ENCODE measurements around the gene PVR. TPM values are rescaled to one million over a fixed set of nuclear protein-coding genes. Genes with fewer than 3 reads are reported as not detected.

PVR gene
- total and polyA plus RNA-seq, 10 of the 15 experiments (the other 5 are each of a cell fraction or from before 2014, with no cell fraction given), result 0.07 to 4.0 (median 1.9) TPM

- H3K9ac ChIP-seq (ENCODE audit: control insufficient read depth, insufficient read depth, low read length), result no peak overlapping the region
- no peaks in the 10 kb centered on the region for H3K79me2 ChIP-seq (ENCODE audit: control insufficient read depth, insufficient read depth, low read length)
- RAD21 ChIA-PET (ENCODE audit: unreplicated experiment), result no interaction called here
- H3K27me3 ChIP-seq (replicated peaks in 1 of 2; ENCODE audit: control insufficient read depth in 2 of 2, insufficient read depth in 2 of 2, low read length in 1 of 2), result no peaks in the 10 kb centered on the region
- no peak for FAIRE-seq
- no peaks in the 10 kb centered on the region for H4K20me1 ChIP-seq (ENCODE audit: control insufficient read depth, insufficient read depth)
- POLR2A ChIA-PET, result no interaction called here
- no peak for DNase-seq (ENCODE audit: low read depth, low spot score)
- no peaks in the 10 kb centered on the region for H3K9me3 ChIP-seq (replicated peaks; ENCODE audit: control insufficient read depth, insufficient read depth, low read length)
- H2AFZ ChIP-seq (ENCODE audit: control insufficient read depth, low read depth, low read length), result no peak overlapping the region
- no TSS peak for BruUV-seq (replicated peaks)
- no peak overlapping the region for H3K27ac ChIP-seq (ENCODE audit: control insufficient read depth, insufficient read depth)
- no peak for TF ChIP-seq CBFB (IDR thresholded peaks at IDR 0.05; ENCODE audit: low read depth)
- TF ChIP-seq YBX1 (IDR thresholded peaks at IDR 0.05), result no peak
- no peak for TF ChIP-seq RB1 (IDR thresholded peaks at IDR 0.05; ENCODE audit: borderline replicate concordance)
- TF ChIP-seq TAF1 (IDR thresholded peaks at IDR 0.05; ENCODE audit: borderline replicate concordance, low read depth, low read length), result no peak
- TF ChIP-seq NRF1 (conservative IDR thresholded peaks at IDR 0.05; ENCODE audit: low read depth, low read length), result no peak
- TF ChIP-seq TCF12 (IDR thresholded peaks at IDR 0.05; ENCODE audit: low read depth, low read length), result no peak
- TF ChIP-seq ZNF622 (IDR thresholded peaks at IDR 0.05), result no peak
- no peak for TF ChIP-seq KAT2A (conservative IDR thresholded peaks at IDR 0.05; ENCODE audit: control insufficient read depth, low read depth, low read length)
- TF ChIP-seq NFIC (IDR thresholded peaks at IDR 0.05; ENCODE audit: low read depth, low read length), result no peak
- TF ChIP-seq CEBPB (IDR thresholded peaks at IDR 0.05; ENCODE audit: borderline replicate concordance in 1 of 2, low read depth in 2 of 2, low read length in 2 of 2), result no peak
- no peak for TF ChIP-seq ZBTB11 (CRISPR knock-in tag; IDR thresholded peaks at IDR 0.05)
- TF ChIP-seq, protein P1, sequence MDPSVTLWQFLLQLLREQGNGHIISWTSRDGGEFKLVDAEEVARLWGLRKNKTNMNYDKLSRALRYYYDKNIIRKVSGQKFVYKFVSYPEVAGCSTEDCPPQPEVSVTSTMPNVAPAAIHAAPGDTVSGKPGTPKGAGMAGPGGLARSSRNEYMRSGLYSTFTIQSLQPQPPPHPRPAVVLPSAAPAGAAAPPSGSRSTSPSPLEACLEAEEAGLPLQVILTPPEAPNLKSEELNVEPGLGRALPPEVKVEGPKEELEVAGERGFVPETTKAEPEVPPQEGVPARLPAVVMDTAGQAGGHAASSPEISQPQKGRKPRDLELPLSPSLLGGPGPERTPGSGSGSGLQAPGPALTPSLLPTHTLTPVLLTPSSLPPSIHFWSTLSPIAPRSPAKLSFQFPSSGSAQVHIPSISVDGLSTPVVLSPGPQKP (IDR thresholded peaks at IDR 0.05; ENCODE audit: low read depth, low read length), result no peak
- 22% methylated on average over 3 of the region's 3 CpGs for WGBS (ENCODE audit: insufficient coverage, insufficient replicate concordance, low lambda C conversion rate, missing lambda C conversion rate)
- no peak for ATAC-seq
- CTCF ChIA-PET, result interaction anchor here (0.6 to 2.5 kb wide), 5 partner anchors 19 to 182 kb away, joined by 3 to 6 read pairs (median 4); no protein-coding TSS in a partner anchor
- H3K36me3 ChIP-seq (ENCODE audit: control insufficient read depth in 2 of 2, insufficient read depth in 2 of 2, low read length in 1 of 2), result no peaks in the 10 kb centered on the region
- no peak overlapping the region for H3K4me2 ChIP-seq (ENCODE audit: control insufficient read depth, insufficient read depth)
- intact Hi-C loops (cut with micrococcal nuclease; ENCODE audit: unreplicated experiment), result no loop called here
- H3K4me1 ChIP-seq (ENCODE audit: control insufficient read depth, insufficient read depth, low read length), result no peaks in the 10 kb centered on the region
- SMC1A ChIA-PET (ENCODE audit: uncharacterized antibody, unreplicated experiment), result interaction anchor here (0.9 to 1.1 kb wide), 2 partner anchors 19 to 54 kb away, joined by 3 read pairs; no protein-coding TSS in a partner anchor
- in situ Hi-C loops (cut with MboI), result no loop called here
- H3K4me3 ChIP-seq, result no peak overlapping the region
These were observed 7.9 kb upstream of the PVR start for GRCh38 chr19:44635581-44636438.
